HepG2 (cell line): ENCODE data around the gene SLC13A5. TPM values are rescaled to one million over a fixed set of nuclear protein-coding genes. Genes with fewer than 3 reads are reported as not detected.

Source experiments
- CHD4 ChIP-seq: fragments of 200-600 bp; sonication (generic); IDR thresholded peaks from 2 replicates; pipeline ENCODE4 v1.7.0; 2017; ENCODE audit warnings: mild to moderate bottlenecking, low read length, borderline replicate concordance
- FOXK1 ChIP-seq: sonication (generic); formaldehyde crosslinking; IDR thresholded peaks from 2 replicates; pipeline ENCODE4 v1.4.0; 2020; ENCODE audit warnings: low read depth, missing genetic modification reagents, borderline replicate concordance
- HNF1A ChIP-seq, 2 experiments: sonication (generic) in 1 of 2; formaldehyde crosslinking in 1 of 2; IDR thresholded peaks; 2 replicates each; pipeline versions ENCODE4 v1.4.0 to v1.6.1; 2016 to 2020; ENCODE audit warnings: borderline replicate concordance in 1 of 2, low read depth in 1 of 2, mild to moderate bottlenecking in 1 of 2, missing genetic modification reagents in 1 of 2
- HOXA7 ChIP-seq: sonication (generic); formaldehyde crosslinking; IDR thresholded peaks from 2 replicates; pipeline ENCODE4 v1.8.1; 2022; ENCODE audit warnings: mild to moderate bottlenecking, missing genetic modification reagents, moderate library complexity
- NKX3-1 ChIP-seq: sonication (generic); formaldehyde crosslinking; IDR thresholded peaks from 2 replicates; pipeline ENCODE4 v1.5.0; 2020; ENCODE audit warnings: missing genetic modification reagents
- SMC3 ChIP-seq: IDR thresholded peaks from 2 replicates; pipeline ENCODE4 v1.6.1; 2011; ENCODE audit warnings: low read length, improper control_type of control experiment
- TEAD3 ChIP-seq: optimal IDR thresholded peaks from 2 replicates; pipeline ENCODE3; 2016; ENCODE audit warnings: borderline replicate concordance
- TP53 ChIP-seq: sonication (generic); formaldehyde crosslinking; conservative IDR thresholded peaks from 2 replicates; pipeline ENCODE4 v1.4.0; 2020; ENCODE audit warnings: missing genetic modification reagents
- ZNF362 ChIP-seq: sonication (generic); formaldehyde crosslinking; IDR thresholded peaks from 2 replicates; pipeline ENCODE4 v1.4.0; 2020; ENCODE audit warnings: missing genetic modification reagents, mild to moderate bottlenecking, borderline replicate concordance
- ZNF576 ChIP-seq: sonication (generic); formaldehyde crosslinking; IDR thresholded peaks from 2 replicates; pipeline ENCODE4 v1.4.0; 2020; ENCODE audit warnings: mild to moderate bottlenecking, missing genetic modification reagents
- ZNF577 ChIP-seq: sonication (generic); formaldehyde crosslinking; IDR thresholded peaks from 2 replicates; pipeline ENCODE4 v1.4.0; 2020; ENCODE audit warnings: mild to moderate bottlenecking, low read depth, missing genetic modification reagents, borderline replicate concordance
- ZNF615 ChIP-seq: sonication (generic); formaldehyde crosslinking; IDR thresholded peaks from 2 replicates; pipeline ENCODE4 v1.5.0; 2020; ENCODE audit warnings: mild to moderate bottlenecking, missing genetic modification reagents, borderline replicate concordance
- ZNF790 ChIP-seq: sonication (generic); formaldehyde crosslinking; IDR thresholded peaks from 2 replicates; pipeline ENCODE4 v1.8.0; 2022; ENCODE audit warnings: missing genetic modification reagents, mild to moderate bottlenecking, borderline replicate concordance
- ZNF816 ChIP-seq: sonication (generic); formaldehyde crosslinking; IDR thresholded peaks from 2 replicates; pipeline ENCODE4 v1.8.0; 2022; ENCODE audit warnings: missing genetic modification reagents, mild to moderate bottlenecking, borderline replicate concordance
- polyA plus RNA-seq, 8 experiments: library from polyadenylated mRNA; depleted of rRNA in 3 of 8; stranded (reverse) in 7 of 8; unstranded in 1 of 8; fragments of >200 nt; fragmentation: Illumina TruSeq in 4 of 8; extraction: Trizol in 4 of 8; gene quantifications; 2 replicates each; pipeline versions ENCODE4 v1.2.1 to v1.2.3, GENCODE V29; 2011 to 2016; ENCODE audit warnings: low read depth in 4 of 8, missing spikeins in 1 of 8, mixed read lengths in 1 of 8; ENCODE audit not compliant: insufficient read depth in 1 of 8
- total RNA-seq, 5 experiments: library from RNA; depleted of rRNA; stranded (reverse); fragments of >200 nt; fragmentation: Illumina TruSeq; extraction: Trizol; gene quantifications; 2 replicates each; pipeline ENCODE4 v1.2.3, GENCODE V29; 2016; ENCODE audit warnings: low read depth in 1 of 5
- TF ChIP-seq, protein P1 (sequence below), 2 experiments: sonication (generic) in 1 of 2; formaldehyde crosslinking in 1 of 2; IDR thresholded peaks; 2 replicates each; pipeline versions ENCODE4 v1.5.1 to v1.6.1; 2011 to 2020; ENCODE audit warnings: borderline replicate concordance in 1 of 2, low read depth in 1 of 2, low read length in 1 of 2, mild to moderate bottlenecking in 1 of 2, missing genetic modification reagents in 1 of 2, moderate library complexity in 1 of 2

The SLC13A5 gene
- total and polyA plus RNA-seq, 2 of the 13 experiments (the other 11 are each of a cell fraction or from before 2014, with no cell fraction given): 42.8 to 310 TPM

GRCh38 chr17:6666077-6666521 is 47.1 kb downstream of the SLC13A5 start (continued):
- TF ChIP-seq HOXA7 (CRISPR knock-in tag): no peak
- no peak for TF ChIP-seq ZNF790 (CRISPR knock-in tag)
- no peak for TF ChIP-seq CHD4
- TF ChIP-seq SMC3: peak; percentile 97
- TF ChIP-seq HNF1A (IDR thresholded peaks at IDR 0.05; ENCODE audit: low read depth): no peak
- no peak for TF ChIP-seq HNF1A (CRISPR knock-in tag; IDR thresholded peaks at IDR 0.05; ENCODE audit: borderline replicate concordance)
- TF ChIP-seq ZNF362 (CRISPR knock-in tag): no peak
- TF ChIP-seq, protein P1, sequence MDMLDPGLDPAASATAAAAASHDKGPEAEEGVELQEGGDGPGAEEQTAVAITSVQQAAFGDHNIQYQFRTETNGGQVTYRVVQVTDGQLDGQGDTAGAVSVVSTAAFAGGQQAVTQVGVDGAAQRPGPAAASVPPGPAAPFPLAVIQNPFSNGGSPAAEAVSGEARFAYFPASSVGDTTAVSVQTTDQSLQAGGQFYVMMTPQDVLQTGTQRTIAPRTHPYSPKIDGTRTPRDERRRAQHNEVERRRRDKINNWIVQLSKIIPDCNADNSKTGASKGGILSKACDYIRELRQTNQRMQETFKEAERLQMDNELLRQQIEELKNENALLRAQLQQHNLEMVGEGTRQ (IDR thresholded peaks at IDR 0.05; ENCODE audit: low read depth, low read length): no peak
- TF ChIP-seq, protein P1 (CRISPR knock-in tag; IDR thresholded peaks at IDR 0.05; ENCODE audit: borderline replicate concordance): no peak
- no peak for TF ChIP-seq ZNF615 (CRISPR knock-in tag)
- no peak for TF ChIP-seq NKX3-1 (CRISPR knock-in tag)
- no peak for TF ChIP-seq ZNF816 (CRISPR knock-in tag)
- TF ChIP-seq TP53 (CRISPR knock-in tag): no peak
- no peak for TF ChIP-seq FOXK1
- no peak for TF ChIP-seq ZNF577 (CRISPR knock-in tag)
- TF ChIP-seq ZNF576 (CRISPR knock-in tag): no peak
- peak; percentile 53 for TF ChIP-seq TEAD3 (CRISPR knock-in tag)
